Measurements from ENCODE around the gene TMEM235.

TMEM235 gene

GRCh38 chr17:78273813-78274212, 42.4 kb downstream of the TMEM235 start:
- DNase-seq: no peak

DNA sequence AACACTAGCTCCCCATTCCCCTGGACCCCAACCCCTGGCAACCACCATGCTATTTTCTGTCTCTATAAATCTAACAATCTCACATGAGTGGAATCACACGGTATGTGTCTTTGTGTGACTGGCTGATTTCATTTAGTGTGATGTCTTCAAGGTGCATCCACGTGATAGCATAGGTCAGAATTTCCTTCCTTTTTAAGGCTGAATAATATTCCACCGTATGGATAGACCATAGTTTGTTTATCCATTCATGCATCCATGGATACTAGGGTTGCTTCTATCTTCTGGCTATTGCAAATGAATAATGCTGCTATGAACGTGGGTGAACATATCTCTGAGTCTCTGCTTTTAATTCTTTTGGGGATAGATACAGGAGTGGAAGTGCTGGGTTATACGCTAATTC, 43.9 kb downstream of the TMEM235 start:
- no peak for DNase-seq

DNA sequence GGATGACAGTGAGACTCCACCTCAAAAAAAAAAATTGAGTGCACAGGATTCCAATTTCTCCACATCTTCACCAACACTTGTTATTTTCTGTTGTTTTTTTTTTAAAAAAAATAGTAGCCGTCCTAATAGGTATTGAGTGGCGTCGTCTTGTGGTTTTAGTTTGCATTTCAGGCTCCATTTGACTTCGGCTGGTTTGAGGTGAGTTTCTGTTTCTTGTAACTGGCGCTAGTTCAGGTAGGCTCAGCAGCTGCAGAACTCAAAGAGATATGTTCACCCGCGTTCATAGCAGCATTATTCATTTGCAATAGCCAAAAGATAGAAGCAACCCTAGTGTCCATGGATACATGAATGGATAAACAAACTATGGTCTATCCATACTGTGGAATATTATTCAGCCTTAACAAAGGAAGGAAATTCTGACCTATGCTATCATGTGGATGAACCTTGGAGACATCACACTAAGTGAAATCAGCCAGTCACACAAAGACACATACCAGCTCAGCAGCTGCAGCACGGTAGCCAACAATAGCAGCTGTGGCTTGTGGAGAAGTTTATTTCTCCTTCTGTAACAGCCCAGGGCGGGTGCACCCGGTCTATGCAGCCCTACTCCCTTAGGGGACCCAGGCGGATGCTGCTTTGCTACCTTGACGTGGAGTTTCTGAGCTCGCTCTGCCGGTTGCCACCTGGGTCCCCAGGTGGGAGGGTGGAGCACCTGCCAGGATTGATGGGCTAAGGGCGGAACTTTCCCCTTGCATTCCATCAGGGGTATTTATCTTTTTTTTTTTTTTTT, 44.9 kb downstream of the TMEM235 start:
- DNase-seq: no peak

DNA sequence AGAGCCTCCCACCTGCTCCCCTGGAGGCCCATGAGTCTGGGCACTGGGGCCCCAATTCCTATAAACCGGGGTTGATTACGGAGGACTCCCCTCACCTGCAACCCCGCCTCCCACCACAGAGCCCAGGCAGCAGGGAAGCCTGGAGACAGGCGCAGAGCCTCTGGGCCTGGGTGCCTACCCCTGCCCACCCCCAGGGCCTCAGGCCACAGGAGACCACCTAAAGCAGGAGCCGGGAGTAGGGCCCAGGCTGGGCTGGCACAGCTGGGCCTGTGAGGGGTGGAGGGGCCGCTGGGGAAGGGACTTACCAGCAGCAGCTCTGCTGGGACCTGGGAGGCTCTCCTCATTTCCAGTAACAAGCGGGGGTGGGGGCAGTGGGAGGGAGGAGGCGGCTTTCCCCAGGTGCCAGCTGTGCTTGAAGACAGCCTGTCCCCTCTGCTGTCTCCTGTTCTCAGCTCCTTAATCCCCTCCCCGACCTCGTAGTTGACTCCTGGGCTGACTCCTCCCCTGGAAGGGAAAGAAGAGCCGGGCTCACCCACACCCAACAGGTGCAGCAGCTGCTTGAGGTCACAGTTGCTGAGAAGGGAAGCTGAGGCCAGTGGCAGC, 46.8 kb downstream of the TMEM235 start:
- DNase-seq: peak; percentile 43

GRCh38 chr17:78279360-78279990, 48.0 kb downstream of the TMEM235 start:
- no peak for DNase-seq

DNA sequence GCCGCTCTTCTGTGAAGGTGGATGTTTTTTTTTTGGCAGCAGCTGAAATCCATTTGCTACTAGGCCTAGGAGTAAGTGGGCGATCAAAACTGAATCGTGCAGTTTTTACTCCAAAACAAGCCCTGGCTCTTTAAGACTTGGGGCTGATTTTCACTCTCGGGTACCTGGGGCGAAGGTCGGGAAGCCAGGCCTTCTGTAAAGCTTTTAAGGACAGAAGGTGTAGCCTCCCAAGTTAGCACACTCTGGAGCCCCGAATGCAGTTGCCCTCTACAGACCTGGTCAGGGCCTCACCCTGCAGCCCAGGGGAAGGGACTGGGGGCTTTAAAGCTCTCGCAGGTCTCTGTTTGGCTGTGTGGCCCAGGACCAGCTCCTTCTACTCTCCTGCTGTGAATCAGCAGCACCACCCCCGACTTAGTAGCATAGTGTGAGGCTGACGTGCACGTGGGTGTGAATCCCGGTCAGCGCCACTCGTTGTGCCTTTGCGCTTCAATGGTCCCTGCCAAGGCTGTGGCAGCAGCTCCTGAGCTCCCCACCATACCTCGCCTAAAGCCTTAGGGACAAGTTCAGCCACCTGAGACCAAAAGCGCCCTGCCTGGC, 49.9 kb downstream of the TMEM235 start:
- no peak for DNase-seq

GRCh38 chr17:78284146-78284545, 52.7 kb downstream of the TMEM235 start:
- no peak for DNase-seq

- no peak for DNase-seq
Measured at GRCh38 chr17:78289004-78289403, 57.6 kb downstream of the TMEM235 start.

- DNase-seq: peak; percentile 87
Measured at GRCh38 chr17:78289802-78290363, 58.5 kb downstream of the TMEM235 start.
